Endothelial cell of umbilical vein (primary cell): ENCODE data around the gene ZNF462.

Experiments used
- EZH2 ChIP-seq: IDR thresholded peaks from 2 replicates; pipeline ENCODE4 v1.6.1; 2012; ENCODE audit warnings: borderline replicate concordance, low read depth, mild to moderate bottlenecking, moderate library complexity, low read length, inconsistent platforms; ENCODE audit not compliant: severe bottlenecking
- FOS ChIP-seq: IDR thresholded peaks from 2 replicates; pipeline ENCODE4 v1.6.1; 2011; ENCODE audit warnings: mild to moderate bottlenecking, low read length, moderate library complexity, borderline replicate concordance; ENCODE audit not compliant: insufficient read depth
- GATA2 ChIP-seq: IDR thresholded peaks from 2 replicates; pipeline ENCODE4 v1.7.0; 2011; ENCODE audit warnings: low read depth, mild to moderate bottlenecking, moderate library complexity, mixed read lengths, low read length; ENCODE audit not compliant: insufficient read length, insufficient read depth
- POLR2A ChIP-seq: IDR thresholded peaks from 2 replicates; pipeline ENCODE4 v1.6.1; 2012; ENCODE audit warnings: low read depth, mild to moderate bottlenecking, control low read depth, low read length
- POLR2AphosphoS5 ChIP-seq: IDR thresholded peaks from 2 replicates; pipeline ENCODE4 v1.6.1; 2012; ENCODE audit warnings: low read depth, mild to moderate bottlenecking, control low read depth, low read length, moderate library complexity; ENCODE audit not compliant: insufficient read depth
- TF ChIP-seq, protein P1 (sequence below), 2 donors: IDR thresholded peaks; 1 replicate in 1 of 2; 2 replicates in 1 of 2; pipeline ENCODE4 v1.5.1; 2011; ENCODE audit warnings: low read length in 2 of 2, mild to moderate bottlenecking in 2 of 2, moderate library complexity in 2 of 2, control low read depth in 1 of 2, inconsistent platforms in 1 of 2, low read depth in 1 of 2; ENCODE audit not compliant: insufficient read depth in 1 of 2; ENCODE audit errors: extremely low read depth in 1 of 2
- TF ChIP-seq, protein P2 (sequence below): IDR thresholded peaks from 2 replicates; pipeline ENCODE4 v1.6.1; 2011; ENCODE audit not compliant: insufficient read depth, insufficient read length

DNA sequence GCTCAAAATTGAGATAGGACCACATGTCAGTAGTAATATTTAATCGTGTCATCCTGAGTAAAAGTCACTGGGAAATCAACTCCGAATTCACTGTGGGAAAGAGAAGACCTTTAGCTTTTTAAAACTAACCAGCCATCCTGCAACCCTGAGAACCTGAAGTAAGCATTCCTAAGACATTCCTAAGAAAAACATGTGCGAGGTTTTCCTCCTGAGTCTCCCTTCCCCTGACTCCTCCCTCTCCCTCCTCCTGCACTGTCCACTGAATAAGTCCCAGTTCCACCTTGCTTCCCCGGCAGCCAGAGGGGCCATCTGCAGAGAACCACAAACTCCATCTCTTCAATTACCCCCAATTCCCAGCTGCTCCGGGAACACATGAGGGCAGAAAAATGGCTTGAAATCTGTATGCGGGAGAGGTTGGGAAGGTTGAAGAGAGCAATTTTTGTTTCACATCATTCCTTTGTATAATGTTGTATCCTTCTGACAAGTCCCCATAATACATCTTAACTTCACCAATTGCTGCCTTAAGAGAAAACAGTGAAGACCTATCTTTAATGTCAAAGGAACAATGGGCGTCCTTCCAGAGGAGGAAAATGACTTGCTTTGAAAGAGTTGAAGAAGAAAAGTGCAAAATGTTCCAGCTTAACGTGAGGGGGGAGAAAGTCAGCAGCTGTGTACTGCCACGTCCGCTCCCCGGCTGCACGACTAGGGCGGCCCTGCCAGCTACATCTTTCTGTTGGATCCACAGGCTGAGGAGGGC, 186.3 kb downstream of the ZNF462 start:
- TF ChIP-seq, protein P1, sequence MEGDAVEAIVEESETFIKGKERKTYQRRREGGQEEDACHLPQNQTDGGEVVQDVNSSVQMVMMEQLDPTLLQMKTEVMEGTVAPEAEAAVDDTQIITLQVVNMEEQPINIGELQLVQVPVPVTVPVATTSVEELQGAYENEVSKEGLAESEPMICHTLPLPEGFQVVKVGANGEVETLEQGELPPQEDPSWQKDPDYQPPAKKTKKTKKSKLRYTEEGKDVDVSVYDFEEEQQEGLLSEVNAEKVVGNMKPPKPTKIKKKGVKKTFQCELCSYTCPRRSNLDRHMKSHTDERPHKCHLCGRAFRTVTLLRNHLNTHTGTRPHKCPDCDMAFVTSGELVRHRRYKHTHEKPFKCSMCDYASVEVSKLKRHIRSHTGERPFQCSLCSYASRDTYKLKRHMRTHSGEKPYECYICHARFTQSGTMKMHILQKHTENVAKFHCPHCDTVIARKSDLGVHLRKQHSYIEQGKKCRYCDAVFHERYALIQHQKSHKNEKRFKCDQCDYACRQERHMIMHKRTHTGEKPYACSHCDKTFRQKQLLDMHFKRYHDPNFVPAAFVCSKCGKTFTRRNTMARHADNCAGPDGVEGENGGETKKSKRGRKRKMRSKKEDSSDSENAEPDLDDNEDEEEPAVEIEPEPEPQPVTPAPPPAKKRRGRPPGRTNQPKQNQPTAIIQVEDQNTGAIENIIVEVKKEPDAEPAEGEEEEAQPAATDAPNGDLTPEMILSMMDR (IDR thresholded peaks at IDR 0.05; ENCODE audit: extremely low read depth in 1 of 2, insufficient read depth in 1 of 2, low read depth in 1 of 2, low read length in 2 of 2), result no peak
- TF ChIP-seq FOS, result no peak
- TF ChIP-seq POLR2A, result no peak
- TF ChIP-seq POLR2AphosphoS5, result no peak
- TF ChIP-seq EZH2, result no peak
- no peak for TF ChIP-seq GATA2
- TF ChIP-seq, protein P2, sequence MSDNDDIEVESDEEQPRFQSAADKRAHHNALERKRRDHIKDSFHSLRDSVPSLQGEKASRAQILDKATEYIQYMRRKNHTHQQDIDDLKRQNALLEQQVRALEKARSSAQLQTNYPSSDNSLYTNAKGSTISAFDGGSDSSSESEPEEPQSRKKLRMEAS, result no peak
